Transverse colon (tissue), 3 donors: ENCODE results near the gene ELN.

Source experiments
- EP300 ChIP-seq: sonication (generic); formaldehyde crosslinking; IDR thresholded peaks from one replicate; pipeline ENCODE4 v1.6.1; 2017; ENCODE audit warnings: antibody characterized with exemption, low read depth
- POLR2A ChIP-seq: fragments of 450-650 bp; IDR thresholded peaks from one replicate; pipeline ENCODE4 v1.6.1; 2016; ENCODE audit warnings: antibody characterized with exemption, mild to moderate bottlenecking, moderate library complexity
- TF ChIP-seq, protein P1 (sequence below), 5 experiments: fragments of 200-600 bp in 3 of 5; fragments of 450-650 bp in 2 of 5; sonication (generic) in 3 of 5; IDR thresholded peaks; 1 replicate in 2 of 5; 2 replicates in 3 of 5; pipeline ENCODE4 v1.5.1; 2016 to 2017; ENCODE audit warnings: antibody characterized with exemption in 5 of 5, inconsistent platforms in 3 of 5, mild to moderate bottlenecking in 2 of 5, moderate library complexity in 1 of 5

DNA sequence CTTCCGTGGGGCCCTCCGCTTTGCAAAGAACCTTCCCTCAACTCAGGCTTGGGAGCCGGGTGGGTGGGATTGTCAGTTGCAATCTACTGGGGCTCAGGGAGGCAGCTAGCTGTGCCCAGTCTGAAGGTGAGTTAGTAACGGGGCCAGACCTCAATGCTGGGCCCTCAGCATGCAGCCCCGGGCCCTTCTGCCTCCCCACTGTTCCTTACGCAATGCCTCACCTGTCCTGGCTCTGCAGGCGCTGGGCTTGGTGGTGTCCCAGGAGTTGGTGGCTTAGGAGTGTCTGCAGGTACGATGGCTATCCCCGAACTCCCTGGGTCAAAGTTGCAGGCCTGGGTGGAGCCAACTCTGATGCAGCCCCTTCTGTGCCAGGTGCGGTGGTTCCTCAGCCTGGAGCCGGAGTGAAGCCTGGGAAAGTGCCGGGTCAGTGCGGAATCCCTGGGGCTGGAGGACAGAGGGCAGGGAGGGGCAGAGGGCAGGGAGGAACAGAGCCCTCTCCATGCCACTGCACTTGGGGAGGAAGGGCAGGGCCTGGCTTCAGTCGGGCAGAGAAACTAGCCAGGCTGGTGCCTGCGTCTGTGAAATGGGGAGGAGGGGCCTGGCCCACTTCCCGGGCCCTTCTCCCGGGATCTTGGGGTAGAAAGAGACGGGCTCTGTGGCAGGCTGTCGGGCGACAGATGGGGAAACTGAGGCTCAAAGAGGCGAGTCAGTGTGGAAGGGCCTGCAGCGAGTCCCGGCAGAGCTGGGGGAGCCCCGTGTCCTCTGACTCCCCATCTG is 15.0 kb downstream of the ELN start:
- TF ChIP-seq, protein P1, sequence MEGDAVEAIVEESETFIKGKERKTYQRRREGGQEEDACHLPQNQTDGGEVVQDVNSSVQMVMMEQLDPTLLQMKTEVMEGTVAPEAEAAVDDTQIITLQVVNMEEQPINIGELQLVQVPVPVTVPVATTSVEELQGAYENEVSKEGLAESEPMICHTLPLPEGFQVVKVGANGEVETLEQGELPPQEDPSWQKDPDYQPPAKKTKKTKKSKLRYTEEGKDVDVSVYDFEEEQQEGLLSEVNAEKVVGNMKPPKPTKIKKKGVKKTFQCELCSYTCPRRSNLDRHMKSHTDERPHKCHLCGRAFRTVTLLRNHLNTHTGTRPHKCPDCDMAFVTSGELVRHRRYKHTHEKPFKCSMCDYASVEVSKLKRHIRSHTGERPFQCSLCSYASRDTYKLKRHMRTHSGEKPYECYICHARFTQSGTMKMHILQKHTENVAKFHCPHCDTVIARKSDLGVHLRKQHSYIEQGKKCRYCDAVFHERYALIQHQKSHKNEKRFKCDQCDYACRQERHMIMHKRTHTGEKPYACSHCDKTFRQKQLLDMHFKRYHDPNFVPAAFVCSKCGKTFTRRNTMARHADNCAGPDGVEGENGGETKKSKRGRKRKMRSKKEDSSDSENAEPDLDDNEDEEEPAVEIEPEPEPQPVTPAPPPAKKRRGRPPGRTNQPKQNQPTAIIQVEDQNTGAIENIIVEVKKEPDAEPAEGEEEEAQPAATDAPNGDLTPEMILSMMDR (IDR thresholded peaks at IDR 0.05) = no peak
- TF ChIP-seq POLR2A = no peak
- no peak for TF ChIP-seq EP300
